Heart right ventricle (tissue), 16 donors: Measurements from ENCODE around the gene SLC35G6. TPM values are rescaled to one million over a fixed set of nuclear protein-coding genes. Genes with fewer than 3 reads are reported as not detected.
"Not testable (repeated sequence)": the region's sequence is repeated elsewhere in the genome, so short reads cannot be mapped to it uniquely, and the experiment has no call there.

ENCODE experiments used
- ATAC-seq, 8 donors: fragments of 200-7000 bp; cut with Tn5 transposase; one replicate each; pipeline ENCODE4 v1.9.1; 2020; ENCODE audit warnings: mild to moderate bottlenecking in 8 of 8, moderate library complexity in 8 of 8, moderate number of reproducible peaks in 1 of 8
- DNase-seq, 2 donors: peaks; one replicate each; pipeline ENCODE4 v3.0.0-alpha.2; 2020
- H3K27ac ChIP-seq, 10 donors: fragments of 200-600 bp; sonication (generic) in 2 of 10; one replicate each; pipeline versions ENCODE4 v1.5.0 to v1.8.0; 2020 to 2022; ENCODE audit warnings: mild to moderate bottlenecking in 3 of 10
- H3K27me3 ChIP-seq, 7 donors: fragments of 200-600 bp; one replicate each; pipeline ENCODE4 v1.8.0; 2021 to 2022; ENCODE audit warnings: mild to moderate bottlenecking in 2 of 7
- H3K36me3 ChIP-seq, 9 donors: fragments of 200-600 bp; sonication (generic) in 1 of 9; one replicate each; pipeline versions ENCODE4 v1.5.0 to v1.8.0; 2020 to 2022; ENCODE audit warnings: mild to moderate bottlenecking in 2 of 9
- H3K4me1 ChIP-seq, 9 donors: fragments of 200-600 bp; sonication (generic) in 1 of 9; one replicate each; pipeline versions ENCODE4 v1.5.0 to v1.8.0; 2020 to 2022; ENCODE audit warnings: mild to moderate bottlenecking in 4 of 9
- H3K4me3 ChIP-seq, 10 donors: fragments of 200-600 bp; sonication (generic) in 2 of 10; one replicate each; pipeline versions ENCODE4 v1.5.0 to v1.8.0; 2020 to 2022; ENCODE audit warnings: mild to moderate bottlenecking in 7 of 10, moderate library complexity in 2 of 10
- H3K9me3 ChIP-seq, 11 donors: fragments of 200-600 bp in 10 of 11; sonication (generic) in 2 of 11; one replicate each; pipeline versions ENCODE4 v1.5.0 to v1.8.0; 2013 to 2022; ENCODE audit warnings: mild to moderate bottlenecking in 2 of 11, control low read depth in 1 of 11, moderate library complexity in 1 of 11
- CTCF ChIP-seq, 9 donors: fragments of 200-600 bp; sonication (generic) in 2 of 9; IDR thresholded peaks; one replicate each; pipeline versions ENCODE4 v1.5.0 to v1.8.0; 2021 to 2022; ENCODE audit warnings: antibody characterized with exemption in 9 of 9, mild to moderate bottlenecking in 5 of 9, moderate library complexity in 1 of 9
- WGBS, 2 donors: extraction: QIAGEN DNeasy Blood & Tissue Kit; methylation state at CpG; one replicate each; pipeline ENCODE4 v1.1.7; 2013; ENCODE audit warnings: inconsistent platforms in 1 of 2; 5-methylcytosine and 5-hydroxymethylcytosine counted together
- intact Hi-C, 10 donors: fragments of 100-400 bp; cut with DNase I; formaldehyde crosslinking; loops; one replicate each; pipeline versions ENCODE4 v1.11.1 to v1.14.2; 2022
- long read RNA-seq, 3 donors: library from polyadenylated mRNA; unstranded; transcript quantifications; one replicate each; pipeline ENCODE4 v2.0.0, GENCODE V29; 2020 to 2021
- polyA plus RNA-seq, 2 donors: library from polyadenylated mRNA; stranded (reverse); fragments of 200-250 nt; gene quantifications; one replicate each; pipeline ENCODE4 v1.2.3, GENCODE V29; 2013
- total RNA-seq, 10 donors: library from RNA; stranded (reverse); fragmentation: NEBNext Ultra II Directional in 3 of 10; extraction: Animal tissue kit (Norgen Biotek cat#: 25700) in 3 of 10; gene quantifications; one replicate each; pipeline versions ENCODE4 v1.2.1 to v1.2.4, GENCODE V29; 2021 to 2023
- donor health status: Arrhythmogenic right ventricular cardiomyopathy.
- donor health status: ischemic (EF 13 %, LVEDD 7.1; RV severe dilation, severe dysfunction).
- donor health status: healthy with polysubstance abuse.
- donor health status: DM: no; HTN: yes; CAD: no.
- donor health status: DM: no; HTN: no; CAD: no.
- donor health status: ischemic (EF 25% LVEDD 6.9; RV normal size, moderate dysfunction).
- donor health status: ischemic (EF 25% LVEDD 5.7; RV mildly dilated, moderate dysfunction).
- donor health status: healthy.
- donor health status: DM: yes; HTN: yes; CAD: no.
- donor health status: Ischemic cardiomyopathy.
- donor health status: ischemic (EF 35%, LVEDD 5.7; RV mildly dilated, moderate dysfunction).
- donor health status: nonischemic (EF 11% LVEDD 7.7; RV severe dilation, severe dysfunction).
- donor health status: DM: yes; HTN: yes; CAD: no.
- donor health status: PGD.
- donor health status: ischemic (EF 29% LVEDD 5.4; RV normal size, mild dysfunction).
- donor health status: nonischemic (EF 23%, LVEDD 6.1; RV moderate dilation, normal function).

Gene SLC35G6
- total RNA-seq = not detected
- polyA plus RNA-seq = not detected
- long read RNA-seq, donor 1 = 0 reads
- long read RNA-seq, donor 2 = 0 reads
- long read RNA-seq, donor 3 = 0 reads

- Histone ChIP-seq H3K27ac (peak within 1 kb of the TSS in 9 of 10 donors; percentile 100), H3K4me3 (peak within 1 kb of the TSS in 8 of 10 donors; percentile 67 to 100 (median 97)), H3K4me1 (peaks cover 25 to 74% (median 55%) of the 10 kb centered on the region in 9 donors)
- H3K27me3 ChIP-seq, DNase-seq, ATAC-seq, H3K9me3 ChIP-seq, H3K36me3 ChIP-seq: not testable (repeated sequence)
- WGBS, 2 donors = 97% methylated on average over 4 of the region's 4 CpGs
- intact Hi-C loops = loop anchor here in 2 of 10 donors (5.0 to 10.0 kb wide), 2 partner anchors 126 to 129 kb away; partner anchors contain the start of genes KCTD11 (in 2 of the 2) and TMEM95 (in 1 of the 2)
These were observed at the start of gene SLC35G6 for GRCh38 chr17:7481275-7481674. SLC35G6 (plus strand) TSS chr17:7481446; CDS start chr17:7481517, 71 bp downstream.

DNA sequence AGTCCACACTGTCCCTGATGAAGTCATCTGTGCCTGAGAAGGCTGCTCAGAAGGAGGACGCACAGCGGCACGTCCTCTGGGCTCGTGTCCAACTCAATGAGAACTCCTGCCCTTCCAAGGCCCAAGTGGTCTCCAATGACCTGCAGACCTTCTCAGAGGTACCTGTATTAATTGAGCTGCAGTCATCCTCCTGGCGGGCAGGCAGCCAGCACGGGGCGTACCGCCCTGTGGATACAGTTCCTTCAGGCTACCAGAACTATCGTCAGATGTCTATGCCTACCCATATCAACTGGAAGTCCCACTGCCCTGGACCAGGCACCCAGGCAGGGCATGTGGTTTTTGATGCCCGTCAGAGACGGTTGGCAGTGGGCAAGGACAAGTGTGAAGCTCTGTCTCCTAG lies 49.0 kb upstream of the SLC35G6 start:
- Histone ChIP-seq H3K36me3 (no peaks in the 10 kb centered on the region), H3K27ac (no peak overlapping the region), H3K9me3 (no peaks in the 10 kb centered on the region), H3K4me3 (no peak overlapping the region), H3K4me1 (peaks cover 13 to 27% (median 20%) of the 10 kb centered on the region in 9 donors), H3K27me3 (no peaks in the 10 kb centered on the region)
- 90 to 93% methylated on average over 11 of the region's 11 CpGs for WGBS, 2 donors
- ATAC-seq = no peak
- TF ChIP-seq CTCF (IDR thresholded peaks at IDR 0.05) = no peak
- DNase-seq = no peak
- intact Hi-C loops = loop anchor here in 4 of 10 donors (10.0 kb wide), 3 partner anchors 77 to 153 kb away; partner anchors contain the start of genes KCTD11 (in 2 of the 4), TMEM95 (in 2 of the 4), MPDU1 (in 1 of the 4) and TNFSF13 (in 1 of the 4)

- TF ChIP-seq CTCF (IDR thresholded peaks at IDR 0.05) = peak in 5 of 9 donors; percentile 18 to 37 (median 22)
- DNase-seq = peak in 1 of 2 donors; percentile 48
- peak in 5 of 8 donors; percentile 4 to 17 (median 9) for ATAC-seq
- Histone ChIP-seq H3K9me3 (no peaks in the 10 kb centered on the region), H3K36me3 (no peaks in the 10 kb centered on the region), H3K4me1 (peaks cover 24 to 63% (median 52%) of the 10 kb centered on the region in 9 donors), H3K4me3 (peak overlapping the region; percentile 16 to 66 (median 51)), H3K27ac (peak overlapping the region in 9 of 10 donors; percentile 14 to 78 (median 57)), H3K27me3 (peaks cover 0 to 30% (median 12%) of the 10 kb centered on the region in 7 donors)
- WGBS, 2 donors = 9% methylated on average over 49 of the region's 49 CpGs
- intact Hi-C loops = loop anchor here (1.0 to 10.0 kb wide), 15 partner anchors 34 to 151 kb away; partner anchors contain the start of genes KCTD11 (in 5 of the 10), SENP3 (in 4 of the 10), TMEM95 (in 4 of the 10) and ZBTB4 (in 3 of the 10)
These were observed 45.3 kb upstream of the SLC35G6 start for GRCh38 chr17:7435676-7436555.

- intact Hi-C loops = loop anchor here (1.0 to 10.0 kb wide), 15 partner anchors 34 to 151 kb away; partner anchors contain the start of genes KCTD11 (in 5 of the 10), SENP3 (in 4 of the 10), TMEM95 (in 4 of the 10) and ZBTB4 (in 3 of the 10)
- DNase-seq (peak; percentile 70 to 83), ATAC-seq (peak; percentile 64 to 84 (median 78))
- Histone ChIP-seq H3K27me3 (peaks cover 0 to 39% (median 12%) of the 10 kb centered on the region in 7 donors), H3K27ac (peak overlapping the region; percentile 36 to 78 (median 62)), H3K9me3 (no peaks in the 10 kb centered on the region), H3K4me1 (peaks cover 24 to 65% (median 52%) of the 10 kb centered on the region in 9 donors), H3K36me3 (no peaks in the 10 kb centered on the region), H3K4me3 (peak overlapping the region in 9 of 10 donors; percentile 36 to 66 (median 54))
- TF ChIP-seq CTCF (IDR thresholded peaks at IDR 0.05) = peak; percentile 58 to 98 (median 86)
- WGBS, 2 donors = 4 to 6% methylated on average over 87 to 92 of the region's 92 CpGs
These were observed 44.5 kb upstream of the SLC35G6 start for GRCh38 chr17:7436556-7437368.
